Thyroid gland (tissue), 4 donors: ENCODE data around the gene WDR6.

Experiments used
- POLR2A ChIP-seq, 2 donors: fragments of 450-650 bp; IDR thresholded peaks; one replicate each; pipeline ENCODE4 v1.6.1; 2017; ENCODE audit warnings: antibody characterized with exemption in 2 of 2, mild to moderate bottlenecking in 2 of 2, moderate library complexity in 1 of 2
- TF ChIP-seq, protein P1 (sequence below), 6 experiments: fragments of 200-600 bp in 3 of 6; fragments of 450-650 bp in 3 of 6; sonication (generic) in 3 of 6; IDR thresholded peaks; one replicate each; pipeline ENCODE4 v1.5.1; 2016 to 2019; ENCODE audit warnings: antibody characterized with exemption in 6 of 6, mild to moderate bottlenecking in 2 of 6, inconsistent platforms in 1 of 6, moderate library complexity in 1 of 6

GRCh38 chr3:49019941-49020329, 12.7 kb downstream of the WDR6 start:
- no peak for TF ChIP-seq POLR2A (IDR thresholded peaks at IDR 0.05)
- TF ChIP-seq, protein P1, sequence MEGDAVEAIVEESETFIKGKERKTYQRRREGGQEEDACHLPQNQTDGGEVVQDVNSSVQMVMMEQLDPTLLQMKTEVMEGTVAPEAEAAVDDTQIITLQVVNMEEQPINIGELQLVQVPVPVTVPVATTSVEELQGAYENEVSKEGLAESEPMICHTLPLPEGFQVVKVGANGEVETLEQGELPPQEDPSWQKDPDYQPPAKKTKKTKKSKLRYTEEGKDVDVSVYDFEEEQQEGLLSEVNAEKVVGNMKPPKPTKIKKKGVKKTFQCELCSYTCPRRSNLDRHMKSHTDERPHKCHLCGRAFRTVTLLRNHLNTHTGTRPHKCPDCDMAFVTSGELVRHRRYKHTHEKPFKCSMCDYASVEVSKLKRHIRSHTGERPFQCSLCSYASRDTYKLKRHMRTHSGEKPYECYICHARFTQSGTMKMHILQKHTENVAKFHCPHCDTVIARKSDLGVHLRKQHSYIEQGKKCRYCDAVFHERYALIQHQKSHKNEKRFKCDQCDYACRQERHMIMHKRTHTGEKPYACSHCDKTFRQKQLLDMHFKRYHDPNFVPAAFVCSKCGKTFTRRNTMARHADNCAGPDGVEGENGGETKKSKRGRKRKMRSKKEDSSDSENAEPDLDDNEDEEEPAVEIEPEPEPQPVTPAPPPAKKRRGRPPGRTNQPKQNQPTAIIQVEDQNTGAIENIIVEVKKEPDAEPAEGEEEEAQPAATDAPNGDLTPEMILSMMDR (IDR thresholded peaks at IDR 0.05) = no peak
